PFSK-1 (cell line): Measurements from ENCODE around the gene RALGAPA2.

Experiments used
- FOXP2 ChIP-seq: optimal IDR thresholded peaks from 2 replicates; pipeline ENCODE3; 2011; ENCODE audit warnings: borderline replicate concordance, control low read depth, inconsistent platforms; ENCODE audit not compliant: insufficient read depth; ENCODE audit errors: extremely low read length, extremely low read depth
- POLR2AphosphoS5 ChIP-seq: IDR thresholded peaks from 2 replicates; pipeline ENCODE4 v1.6.1; 2012; ENCODE audit warnings: low read depth, mild to moderate bottlenecking, control low read depth, low read length, moderate library complexity
- SIN3A ChIP-seq: IDR thresholded peaks from 2 replicates; pipeline ENCODE4 v1.6.1; 2012; ENCODE audit warnings: mild to moderate bottlenecking, low read length, moderate library complexity, borderline replicate concordance; ENCODE audit not compliant: insufficient read depth
- TAF1 ChIP-seq: IDR thresholded peaks from 2 replicates; pipeline ENCODE4 v1.6.1; 2012; ENCODE audit warnings: low read length, control low read depth, borderline replicate concordance; ENCODE audit not compliant: insufficient read depth
- TF ChIP-seq, protein P1 (sequence below), 2 experiments: IDR thresholded peaks; 2 replicates each; pipeline versions ENCODE4 v1.6.1 to v1.8.0; 2011 to 2012; ENCODE audit warnings: low read depth in 2 of 2, low read length in 2 of 2, control low read depth in 1 of 2, inconsistent platforms in 1 of 2, mild to moderate bottlenecking in 1 of 2, moderate library complexity in 1 of 2; ENCODE audit not compliant: insufficient read depth in 1 of 2

Gene RALGAPA2

DNA sequence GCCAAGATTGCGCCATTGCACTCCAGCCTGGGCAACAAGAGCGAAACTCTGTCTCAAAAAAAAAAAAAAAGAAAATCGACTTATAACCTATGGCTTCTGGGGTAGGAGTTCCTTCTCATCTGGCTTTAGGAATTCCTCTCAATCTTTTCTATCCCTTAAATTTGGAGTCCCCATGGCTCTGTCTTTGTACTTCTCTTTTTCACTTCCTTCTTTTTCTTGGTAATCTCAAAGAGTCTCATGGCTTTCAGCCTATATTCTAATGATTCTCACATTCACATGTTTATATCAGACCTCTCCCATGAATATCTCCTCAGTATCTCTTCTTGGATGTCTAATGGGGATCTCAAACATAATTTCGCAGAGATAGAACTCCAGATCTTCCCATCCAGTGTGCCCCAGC is 42.8 kb upstream of the RALGAPA2 start:
- TF ChIP-seq FOXP2 (no peak), TAF1 (no peak), SIN3A (no peak), POLR2AphosphoS5 (no peak)
- TF ChIP-seq, protein P1, sequence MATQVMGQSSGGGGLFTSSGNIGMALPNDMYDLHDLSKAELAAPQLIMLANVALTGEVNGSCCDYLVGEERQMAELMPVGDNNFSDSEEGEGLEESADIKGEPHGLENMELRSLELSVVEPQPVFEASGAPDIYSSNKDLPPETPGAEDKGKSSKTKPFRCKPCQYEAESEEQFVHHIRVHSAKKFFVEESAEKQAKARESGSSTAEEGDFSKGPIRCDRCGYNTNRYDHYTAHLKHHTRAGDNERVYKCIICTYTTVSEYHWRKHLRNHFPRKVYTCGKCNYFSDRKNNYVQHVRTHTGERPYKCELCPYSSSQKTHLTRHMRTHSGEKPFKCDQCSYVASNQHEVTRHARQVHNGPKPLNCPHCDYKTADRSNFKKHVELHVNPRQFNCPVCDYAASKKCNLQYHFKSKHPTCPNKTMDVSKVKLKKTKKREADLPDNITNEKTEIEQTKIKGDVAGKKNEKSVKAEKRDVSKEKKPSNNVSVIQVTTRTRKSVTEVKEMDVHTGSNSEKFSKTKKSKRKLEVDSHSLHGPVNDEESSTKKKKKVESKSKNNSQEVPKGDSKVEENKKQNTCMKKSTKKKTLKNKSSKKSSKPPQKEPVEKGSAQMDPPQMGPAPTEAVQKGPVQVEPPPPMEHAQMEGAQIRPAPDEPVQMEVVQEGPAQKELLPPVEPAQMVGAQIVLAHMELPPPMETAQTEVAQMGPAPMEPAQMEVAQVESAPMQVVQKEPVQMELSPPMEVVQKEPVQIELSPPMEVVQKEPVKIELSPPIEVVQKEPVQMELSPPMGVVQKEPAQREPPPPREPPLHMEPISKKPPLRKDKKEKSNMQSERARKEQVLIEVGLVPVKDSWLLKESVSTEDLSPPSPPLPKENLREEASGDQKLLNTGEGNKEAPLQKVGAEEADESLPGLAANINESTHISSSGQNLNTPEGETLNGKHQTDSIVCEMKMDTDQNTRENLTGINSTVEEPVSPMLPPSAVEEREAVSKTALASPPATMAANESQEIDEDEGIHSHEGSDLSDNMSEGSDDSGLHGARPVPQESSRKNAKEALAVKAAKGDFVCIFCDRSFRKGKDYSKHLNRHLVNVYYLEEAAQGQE (IDR thresholded peaks at IDR 0.05; ENCODE audit: insufficient read depth in 1 of 2, low read depth in 2 of 2, low read length in 2 of 2): no peak

DNA sequence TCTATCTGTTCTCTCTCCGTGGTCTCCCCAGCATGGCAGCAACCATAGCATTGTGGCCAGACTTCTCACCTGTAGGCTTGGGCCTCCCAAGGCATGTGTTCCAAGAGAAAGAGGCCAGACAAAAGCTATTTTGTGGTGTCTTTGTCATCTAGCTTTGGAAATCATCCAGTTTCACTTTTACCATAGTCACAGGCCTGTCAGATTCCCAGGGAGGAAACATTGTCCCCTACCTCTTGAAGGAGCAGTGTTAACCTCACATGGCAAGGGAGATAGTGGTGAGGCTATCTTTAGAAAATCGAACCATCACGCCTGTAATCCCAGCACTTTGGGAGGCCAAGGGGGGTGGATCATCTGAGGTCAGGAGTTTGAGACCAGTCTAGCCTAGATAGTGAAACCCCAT is 42.3 kb upstream of the RALGAPA2 start:
- TF ChIP-seq SIN3A: no peak
- TF ChIP-seq, protein P1 (IDR thresholded peaks at IDR 0.05; ENCODE audit: insufficient read depth in 1 of 2, low read depth in 2 of 2, low read length in 2 of 2): no peak
- TF ChIP-seq POLR2AphosphoS5: no peak
- no peak for TF ChIP-seq TAF1
- TF ChIP-seq FOXP2: no peak

DNA sequence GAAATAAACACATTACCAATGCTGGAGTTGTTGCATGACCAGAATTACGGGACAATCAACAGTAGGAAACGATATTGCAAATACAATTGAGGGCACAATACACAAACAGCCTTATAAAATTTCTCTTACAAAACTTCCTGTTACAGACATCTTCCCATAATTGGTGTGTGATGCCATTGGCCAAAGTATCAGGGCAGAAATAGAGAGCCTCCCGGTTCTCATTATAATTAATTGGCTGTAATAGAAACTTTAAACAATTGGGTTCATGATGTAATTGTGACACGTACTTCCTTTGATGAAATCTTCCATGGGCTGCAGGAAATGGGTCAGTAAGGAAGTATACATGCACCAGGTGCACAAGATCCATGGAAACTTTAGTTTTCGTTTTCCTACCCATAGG is 40.3 kb upstream of the RALGAPA2 start:
- no peak for TF ChIP-seq SIN3A
- TF ChIP-seq TAF1: no peak

DNA sequence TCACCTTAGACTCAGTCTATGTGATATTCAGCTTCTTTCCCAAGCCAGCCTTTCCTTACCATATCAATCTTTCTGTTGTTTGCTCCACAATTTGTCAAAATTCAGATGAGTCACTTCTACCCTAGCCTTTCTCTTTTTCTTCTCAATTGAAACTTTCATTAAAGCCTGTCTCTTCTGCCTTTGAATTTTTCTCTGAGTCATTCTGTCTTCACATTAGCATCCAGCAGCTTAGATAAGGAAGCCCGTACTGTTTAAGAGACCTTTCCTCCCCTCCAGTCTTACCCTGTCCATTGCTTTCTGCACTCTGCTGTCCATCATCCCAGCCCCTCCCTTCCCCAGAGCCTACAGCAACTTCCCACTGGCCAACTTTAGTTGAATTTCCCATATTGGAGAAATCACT is 34.9 kb upstream of the RALGAPA2 start:
- TF ChIP-seq POLR2AphosphoS5 (no peak), TAF1 (no peak), SIN3A (no peak), FOXP2 (no peak)
- TF ChIP-seq, protein P1 (IDR thresholded peaks at IDR 0.05; ENCODE audit: insufficient read depth in 1 of 2, low read depth in 2 of 2, low read length in 2 of 2): no peak

DNA sequence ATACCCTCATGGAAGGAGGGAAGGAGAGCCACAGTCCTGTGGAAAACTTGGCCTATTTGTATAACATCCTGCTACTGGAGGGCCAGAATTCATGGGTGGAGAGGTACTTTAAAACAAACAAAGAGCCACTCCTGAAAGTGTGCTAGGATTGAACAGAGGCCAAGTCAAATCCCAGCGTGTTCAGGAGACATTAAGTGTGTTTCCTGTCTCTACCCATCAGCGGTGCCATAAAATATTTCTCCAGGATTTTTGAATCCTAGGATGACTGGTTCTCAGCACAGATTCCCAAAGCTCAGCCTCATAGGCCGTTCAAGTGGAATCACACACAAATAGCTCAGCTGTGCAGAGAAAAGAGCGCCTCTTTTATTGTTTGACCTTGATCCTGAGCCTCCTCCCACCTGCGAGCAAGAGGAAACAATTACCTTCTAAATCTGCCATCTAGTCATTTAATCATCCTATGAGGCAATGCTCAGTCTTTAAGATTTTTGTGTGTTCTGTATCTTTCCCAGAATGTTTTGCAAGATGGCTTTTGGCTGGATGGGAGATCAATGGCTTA is 31.8 kb upstream of the RALGAPA2 start:
- no peak for TF ChIP-seq FOXP2

DNA sequence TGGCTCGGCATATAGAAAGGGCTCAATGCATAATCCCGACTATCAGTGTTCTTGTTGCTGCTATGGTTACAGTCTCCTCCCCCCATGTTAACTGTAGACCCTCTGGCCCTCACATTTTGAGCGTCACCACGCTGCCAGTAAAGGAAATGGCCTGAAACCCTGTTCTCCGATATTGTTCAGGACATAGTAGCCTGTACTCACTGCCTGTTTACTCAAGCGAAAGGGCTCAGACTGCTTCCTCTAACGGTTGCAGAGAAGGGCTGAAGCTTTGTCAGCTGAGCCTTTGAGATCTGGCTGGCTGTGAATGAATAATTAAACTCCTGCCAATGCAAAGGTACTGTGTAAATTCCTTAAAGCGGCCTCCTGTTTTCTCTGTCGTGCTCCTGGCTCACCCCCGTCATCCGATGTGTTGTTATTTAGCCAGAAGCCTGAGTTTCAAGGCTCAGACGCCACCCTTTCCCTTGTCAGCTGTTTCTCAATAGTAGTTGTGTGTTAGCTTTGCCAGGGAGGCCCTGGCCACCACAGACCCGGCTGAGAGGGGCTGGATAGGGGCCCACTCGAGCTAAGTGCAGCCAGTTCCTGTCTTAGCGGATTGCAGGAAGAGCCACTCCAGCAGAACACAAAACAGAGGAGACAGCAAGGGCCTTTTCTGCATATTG is 31.2 kb upstream of the RALGAPA2 start:
- TF ChIP-seq POLR2AphosphoS5 (no peak), TAF1 (no peak), SIN3A (no peak), FOXP2 (no peak)
- TF ChIP-seq, protein P1 (IDR thresholded peaks at IDR 0.05; ENCODE audit: insufficient read depth in 1 of 2, low read depth in 2 of 2, low read length in 2 of 2): no peak
